ENCODE results near the gene PLAAT3.
"Not testable (repeated sequence)": the region's sequence is repeated elsewhere in the genome, so short reads cannot be mapped to it uniquely, and the experiment has no call there.

The PLAAT3 gene

GRCh38 chr11:63548178-63548577 is 66.1 kb downstream of the PLAAT3 start:
- peak; percentile 54 for DNase-seq (ENCODE audit: low read depth)
- no peak for TF ChIP-seq CTCF (IDR thresholded peaks at IDR 0.05; ENCODE audit: low read length, missing control alignments)
- H3K4me3 ChIP-seq (replicated peaks; ENCODE audit: low read depth, low read length), result no peak overlapping the region

DNA sequence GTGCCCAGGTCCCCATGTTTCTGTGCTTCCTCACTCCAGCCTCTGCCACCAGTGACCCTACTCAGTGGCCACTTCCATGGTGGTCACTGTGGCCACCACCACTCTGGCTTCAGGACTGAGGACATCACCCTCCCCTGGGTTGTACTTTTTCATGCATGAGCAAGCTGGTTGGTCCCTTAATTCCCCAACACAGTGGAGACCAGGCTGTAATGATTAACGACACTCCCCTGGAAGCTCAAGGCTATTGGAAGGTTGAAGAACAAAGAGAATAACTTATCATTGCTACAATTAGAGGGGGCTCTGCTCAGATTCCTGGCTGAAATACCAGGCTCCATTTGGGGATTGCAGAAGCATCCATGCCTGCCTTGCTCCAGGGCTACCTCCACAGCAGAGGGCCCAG is 67.2 kb downstream of the PLAAT3 start:
- no peak for TF ChIP-seq CTCF (IDR thresholded peaks at IDR 0.05; ENCODE audit: low read length, missing control alignments)
- no peak for DNase-seq (ENCODE audit: low read depth)
- H3K4me3 ChIP-seq (replicated peaks; ENCODE audit: low read depth, low read length), result no peak overlapping the region

- no peak for TF ChIP-seq CTCF (IDR thresholded peaks at IDR 0.05; ENCODE audit: low read length, missing control alignments)
- DNase-seq (ENCODE audit: low read depth), result no peak
- no peak overlapping the region for H3K4me3 ChIP-seq (replicated peaks; ENCODE audit: low read depth, low read length)
Measured at GRCh38 chr11:63543711-63544110, 70.5 kb downstream of the PLAAT3 start.

- not testable (repeated sequence) for DNase-seq (ENCODE audit: low read depth); H3K4me3 ChIP-seq (replicated peaks; ENCODE audit: low read depth, low read length)
Measured at GRCh38 chr11:63542506-63542905, 71.7 kb downstream of the PLAAT3 start.

DNA sequence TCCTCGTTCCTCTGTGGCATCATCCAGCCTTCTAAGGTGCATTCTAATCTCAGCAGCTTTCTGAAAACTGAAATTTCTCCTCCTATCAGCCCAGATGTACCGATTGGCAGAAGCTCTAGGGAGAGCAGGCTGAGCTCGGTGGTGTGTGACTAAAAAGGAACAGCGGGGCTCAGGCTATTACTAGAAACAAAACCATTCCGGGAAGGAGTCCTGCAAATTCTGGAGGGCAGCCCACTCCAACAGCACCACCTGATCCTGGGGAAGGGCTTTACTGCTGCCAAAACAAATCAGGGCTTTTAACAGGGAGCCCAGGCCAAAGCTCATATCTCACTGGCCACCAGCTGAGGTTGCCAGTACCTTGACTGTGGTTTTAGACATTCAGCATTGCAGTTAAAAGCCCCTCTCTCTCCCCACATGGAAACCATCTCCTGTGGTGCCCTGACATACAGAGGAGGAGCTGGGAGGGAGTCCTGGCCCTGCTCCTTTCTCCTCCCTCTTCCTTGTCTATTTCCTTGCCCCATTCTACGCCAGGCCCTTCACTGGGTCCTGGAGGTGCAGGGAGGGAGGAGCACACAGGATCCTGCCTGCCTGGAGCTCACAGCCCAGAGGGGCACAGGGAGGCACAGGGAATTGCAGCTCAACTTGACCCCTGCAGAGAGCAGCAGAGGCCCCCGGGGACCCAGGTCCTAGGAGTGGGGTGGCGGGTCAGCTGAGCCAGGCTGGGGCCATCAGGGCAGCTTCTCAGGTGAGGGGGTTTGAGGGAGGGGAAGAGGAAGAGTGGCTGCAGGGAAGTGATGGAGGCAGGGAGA is 76.7 kb downstream of the PLAAT3 start:
- peak overlapping the region; percentile 48 for H3K4me3 ChIP-seq (replicated peaks; ENCODE audit: low read depth, low read length)
- DNase-seq (ENCODE audit: low read depth), result peak; percentile 83
- no peak for TF ChIP-seq CTCF (IDR thresholded peaks at IDR 0.05; ENCODE audit: low read length, missing control alignments)

DNA sequence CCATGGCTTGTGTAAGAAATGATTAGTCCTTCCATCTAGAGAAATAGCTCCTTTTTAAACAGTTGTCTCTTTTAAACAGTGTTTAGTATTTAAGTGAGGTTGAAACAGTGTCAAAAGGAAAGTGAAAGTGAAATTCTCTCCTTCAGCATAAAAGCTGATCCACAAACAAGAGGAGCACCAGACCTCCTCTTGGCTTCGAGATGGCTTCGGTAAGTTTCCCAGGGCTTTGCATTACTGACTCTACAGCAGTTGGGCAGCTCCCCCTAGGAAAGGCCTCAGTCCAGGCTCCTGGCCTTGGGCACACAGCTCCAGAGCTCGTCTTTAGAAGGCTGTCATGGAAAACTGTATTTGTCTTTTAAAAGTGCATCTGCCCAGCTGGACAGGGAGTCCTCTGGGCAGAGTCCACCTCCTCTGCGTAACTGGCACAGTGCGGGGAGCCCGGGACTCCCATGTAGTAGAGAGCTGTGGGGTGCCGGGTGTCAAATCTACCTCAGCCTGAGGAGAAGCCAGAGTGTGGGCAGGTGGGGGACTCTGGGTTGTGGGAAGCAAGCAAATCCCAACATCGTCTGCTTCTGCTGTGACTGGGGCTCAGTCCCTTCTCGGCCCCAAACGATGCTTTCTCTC is 77.5 kb downstream of the PLAAT3 start, which contains the start of gene PLAAT4:
Gene PLAAT4 (plus strand): TSS at position 140 of the 624 bp plus-strand sequence. CDS start 61 bp downstream, at position 201.
- DNase-seq (ENCODE audit: low read depth), result peak; percentile 65
- peak; percentile 1 for TF ChIP-seq CTCF (IDR thresholded peaks at IDR 0.05; ENCODE audit: low read length, missing control alignments)
- peak within 1 kb of the TSS; percentile 48 for H3K4me3 ChIP-seq (replicated peaks; ENCODE audit: low read depth, low read length)

- no peak for TF ChIP-seq CTCF (IDR thresholded peaks at IDR 0.05; ENCODE audit: low read length, missing control alignments)
- DNase-seq (ENCODE audit: low read depth), result no peak
- H3K4me3 ChIP-seq (replicated peaks; ENCODE audit: low read depth, low read length), result no peak overlapping the region
Measured at GRCh38 chr11:63535734-63536133, 78.5 kb downstream of the PLAAT3 start.

Data from fibroblast of pulmonary artery (primary cell).